Naive thymus-derived CD4-positive, alpha-beta T cell (primary cell): ENCODE data around the gene GUCD1. TPM values are rescaled to one million over a fixed set of nuclear protein-coding genes. Genes with fewer than 3 reads are reported as not detected.
"Not testable (repeated sequence)": the region's sequence is repeated elsewhere in the genome, so short reads cannot be mapped to it uniquely, and the experiment has no call there.

ENCODE experiments used
- ATAC-seq: fragments of 150-1000 bp; cut with Tn5 transposase; 2 replicates; pipeline ENCODE4 v1.10.0; 2021; ENCODE audit warnings: mild to moderate bottlenecking, moderate library complexity
- CTCF ChIA-PET: fragments of 350-600 bp; sonication (Branson Sonifier 250); formaldehyde crosslinking; loops from one replicate; lab custom pipeline; 2021; ENCODE audit warnings: antibody characterized with exemption; lab: Charles Lee
- POLR2A ChIA-PET: fragments of 350-600 bp; sonication (Branson Sonifier 250); formaldehyde crosslinking; loops from one replicate; lab custom pipeline; 2021; ENCODE audit warnings: antibody characterized with exemption, inconsistent platforms; lab: Charles Lee
- DNase-seq, 9 donors: peaks; one replicate each; pipeline versions ENCODE4 v3.0.0 to v3.0.0-alpha.2; 2020 to 2022; ENCODE audit warnings: mixed read lengths in 1 of 9
- H3K27ac ChIP-seq: one replicate; pipeline ENCODE4 v1.7.0; 2013; ENCODE audit warnings: mild to moderate bottlenecking, low read depth, low read length, moderate library complexity
- H3K27me3 ChIP-seq, 2 donors: one replicate each; pipeline ENCODE4 v1.7.0; 2013; ENCODE audit warnings: low read length in 2 of 2, mild to moderate bottlenecking in 2 of 2, moderate library complexity in 2 of 2; ENCODE audit not compliant: control insufficient read depth in 2 of 2, insufficient read depth in 2 of 2
- H3K36me3 ChIP-seq, 3 experiments: 1 replicate in 2 of 3; 2 replicates in 1 of 3; pipeline ENCODE4 v1.7.0; 2013; ENCODE audit warnings: low read length in 3 of 3, mild to moderate bottlenecking in 3 of 3, moderate library complexity in 1 of 3; ENCODE audit not compliant: insufficient read depth in 3 of 3, control insufficient read depth in 2 of 3
- H3K4me1 ChIP-seq, 2 donors: one replicate each; pipeline ENCODE4 v1.7.0; 2013; ENCODE audit warnings: low read length in 2 of 2, mild to moderate bottlenecking in 2 of 2, moderate library complexity in 1 of 2; ENCODE audit not compliant: control insufficient read depth in 2 of 2, insufficient read depth in 2 of 2
- H3K4me3 ChIP-seq: 2 replicates; pipeline ENCODE4 v1.7.0; 2013; ENCODE audit warnings: mild to moderate bottlenecking, low read length
- H3K9me3 ChIP-seq, 3 experiments: 1 replicate in 2 of 3; 2 replicates in 1 of 3; pipeline ENCODE4 v1.7.0; 2013; ENCODE audit warnings: low read length in 3 of 3; ENCODE audit not compliant: control insufficient read depth in 2 of 3
- H3K27ac Mint-ChIP-seq, 9 donors: one replicate each; pipeline ENCODE4 v1.8.0; 2020 to 2022; ENCODE audit warnings: mixed read lengths in 9 of 9, mild to moderate bottlenecking in 8 of 9, moderate library complexity in 5 of 9, inconsistent platforms in 2 of 9
- H3K27me3 Mint-ChIP-seq, 5 donors: one replicate each; pipeline ENCODE4 v1.8.0; 2021 to 2022; ENCODE audit warnings: mixed read lengths in 5 of 5, mild to moderate bottlenecking in 1 of 5
- H3K36me3 Mint-ChIP-seq, 5 donors: one replicate each; pipeline ENCODE4 v1.8.0; 2020 to 2022; ENCODE audit warnings: mixed read lengths in 5 of 5, mild to moderate bottlenecking in 3 of 5, inconsistent platforms in 1 of 5
- H3K4me1 Mint-ChIP-seq, 7 donors: one replicate each; pipeline ENCODE4 v1.8.0; 2020 to 2022; ENCODE audit warnings: mixed read lengths in 7 of 7, mild to moderate bottlenecking in 3 of 7, inconsistent platforms in 1 of 7
- H3K4me3 Mint-ChIP-seq, 10 donors: one replicate each; pipeline ENCODE4 v1.8.0; 2020 to 2022; ENCODE audit warnings: mild to moderate bottlenecking in 10 of 10, mixed read lengths in 10 of 10, moderate library complexity in 6 of 10, inconsistent platforms in 2 of 10
- H3K9me3 Mint-ChIP-seq, 11 donors: one replicate each; pipeline ENCODE4 v1.8.0; 2020 to 2022; ENCODE audit warnings: mixed read lengths in 11 of 11, mild to moderate bottlenecking in 4 of 11, inconsistent platforms in 1 of 11, moderate library complexity in 1 of 11
- intact Hi-C, 2 donors: fragments of 100-400 bp; cut with micrococcal nuclease; formaldehyde crosslinking; loops; one replicate each; pipeline ENCODE4 v1.15.1; 2023
- polyA plus RNA-seq, 2 donors: library from polyadenylated mRNA; unstranded; fragments of 300-500 nt; fragmentation: Illumina TruSeq; gene quantifications; one replicate each; pipeline ENCODE4 v1.2.3, GENCODE V29; 2021
- total RNA-seq, 6 experiments: library from RNA in 5 of 6; stranded (reverse) in 5 of 6; gene quantifications; 1 replicate in 5 of 6; 2 replicates in 1 of 6; pipeline ENCODE4 v1.2.3 and lab custom pipeline; 2021 to 2026

The GUCD1 gene
- total and polyA plus RNA-seq, 7 experiments from 2014 or later: 33.1 to 131 (median 61.7) TPM

- Mint-ChIP-seq H3K4me3 (peak overlapping the region in 1 of 10 donors; percentile 21), H3K9me3 (no peaks in the 10 kb centered on the region), H3K36me3 (peaks cover 0 to 9% (median 0%) of the 10 kb centered on the region in 5 donors), H3K27ac (no peak overlapping the region), H3K4me1 (peaks cover 0 to 13% (median 6%) of the 10 kb centered on the region in 7 donors), H3K27me3 (peaks cover 0 to 12% (median 4%) of the 10 kb centered on the region in 5 donors)
- ChIA-PET CTCF (no interaction called here), POLR2A (no interaction called here)
- DNase-seq (no peak), ATAC-seq (no peak)
- H3K36me3 ChIP-seq: no peaks in the 10 kb centered on the region
- H3K27me3 ChIP-seq: no peaks in the 10 kb centered on the region
- no peak overlapping the region for H3K4me3 ChIP-seq
- no peaks in the 10 kb centered on the region for H3K9me3 ChIP-seq
- H3K27ac ChIP-seq: no peak overlapping the region
- intact Hi-C loops: no loop called here
- no peaks in the 10 kb centered on the region for H3K4me1 ChIP-seq
Observed at GRCh38 chr22:24594569-24595120, 39.7 kb upstream of the GUCD1 start.

- ChIA-PET CTCF (no interaction called here), POLR2A (no interaction called here)
- Mint-ChIP-seq H3K4me3 (peak overlapping the region in 2 of 10 donors; percentile 62 to 85), H3K9me3 (no peaks in the 10 kb centered on the region), H3K36me3 (peaks cover 0 to 9% (median 0%) of the 10 kb centered on the region in 5 donors), H3K27me3 (peaks cover 0 to 12% (median 4%) of the 10 kb centered on the region in 5 donors), H3K27ac (no peak overlapping the region), H3K4me1 (peaks cover 0 to 11% (median 6%) of the 10 kb centered on the region in 7 donors)
- no peaks in the 10 kb centered on the region for H3K4me1 ChIP-seq
- no peak for DNase-seq
- H3K27me3 ChIP-seq: no peaks in the 10 kb centered on the region
- no peak for ATAC-seq
- H3K36me3 ChIP-seq: no peaks in the 10 kb centered on the region
- no peak overlapping the region for H3K4me3 ChIP-seq
- no peak overlapping the region for H3K27ac ChIP-seq
- no peaks in the 10 kb centered on the region for H3K9me3 ChIP-seq
- intact Hi-C loops: no loop called here
Observed at GRCh38 chr22:24593836-24594568, 39.1 kb upstream of the GUCD1 start.

GRCh38 chr22:24593559-24593835, 38.6 kb upstream of the GUCD1 start:
- Mint-ChIP-seq H3K4me1 (peaks cover 0 to 11% (median 6%) of the 10 kb centered on the region in 7 donors), H3K27me3 (peaks cover 0 to 12% (median 4%) of the 10 kb centered on the region in 5 donors), H3K4me3 (peak overlapping the region in 9 of 10 donors; percentile 34 to 85 (median 58))
- ATAC-seq, H3K4me1 ChIP-seq, CTCF ChIA-PET, DNase-seq, H3K9me3 ChIP-seq, H3K27ac ChIP-seq, H3K27me3 ChIP-seq, intact Hi-C loops, POLR2A ChIA-PET, H3K36me3 ChIP-seq, H3K4me3 ChIP-seq, H3K27ac Mint-ChIP-seq, H3K36me3 Mint-ChIP-seq, H3K9me3 Mint-ChIP-seq: not testable (repeated sequence)

- Histone ChIP-seq H3K4me1 (no peaks in the 10 kb centered on the region), H3K27ac (no peak within 1 kb of the TSS), H3K9me3 (no peaks in the 10 kb centered on the region), H3K4me3 (no peak within 1 kb of the TSS), H3K27me3 (no peaks in the 10 kb centered on the region), H3K36me3 (peaks cover 0 to 4% (median 0%) of the 10 kb centered on the region in 3 experiments)
- Mint-ChIP-seq H3K4me3 (peak within 1 kb of the TSS; percentile 67 to 90 (median 82)), H3K9me3 (no peaks in the 10 kb centered on the region), H3K27me3 (peaks cover 0 to 12% (median 4%) of the 10 kb centered on the region in 5 donors), H3K27ac (peak within 1 kb of the TSS in 2 of 9 donors; percentile 46 to 54), H3K36me3 (peaks cover 0 to 9% (median 0%) of the 10 kb centered on the region in 5 donors), H3K4me1 (peaks cover 0 to 11% (median 6%) of the 10 kb centered on the region in 7 donors)
- intact Hi-C loops: no loop called here
- POLR2A ChIA-PET: no interaction called here
- DNase-seq: peak in 1 of 9 donors; percentile 71
- peak; percentile 76 for ATAC-seq
- CTCF ChIA-PET: no interaction called here
Observed at GRCh38 chr22:24592851-24593558, 38.1 kb upstream of the GUCD1 start, which contains the start of gene LRRC75B. LRRC75B (minus strand) TSS chr22:24593073; CDS start chr22:24593039, 34 bp downstream.

- Histone ChIP-seq H3K27ac (no peak overlapping the region), H3K4me3 (no peak overlapping the region), H3K36me3 (peaks cover 0 to 4% (median 0%) of the 10 kb centered on the region in 3 experiments), H3K27me3 (no peaks in the 10 kb centered on the region), H3K9me3 (no peaks in the 10 kb centered on the region), H3K4me1 (no peaks in the 10 kb centered on the region)
- Mint-ChIP-seq H3K27ac (peak overlapping the region in 2 of 9 donors; percentile 46 to 54), H3K4me1 (peaks cover 0 to 11% (median 6%) of the 10 kb centered on the region in 7 donors), H3K4me3 (peak overlapping the region; percentile 67 to 90 (median 82)), H3K9me3 (no peaks in the 10 kb centered on the region), H3K27me3 (peaks cover 0 to 12% (median 4%) of the 10 kb centered on the region in 5 donors), H3K36me3 (peaks cover 0 to 9% (median 0%) of the 10 kb centered on the region in 5 donors)
- no peak for ATAC-seq
- DNase-seq: peak in 1 of 9 donors; percentile 41
- POLR2A ChIA-PET: no interaction called here
- intact Hi-C loops: no loop called here
- CTCF ChIA-PET: no interaction called here
Observed at GRCh38 chr22:24592058-24592850, 37.3 kb upstream of the GUCD1 start.

- H3K4me1 Mint-ChIP-seq: peaks cover 0 to 11% (median 6%) of the 10 kb centered on the region in 7 donors
- peaks cover 0 to 9% (median 0%) of the 10 kb centered on the region in 5 donors for H3K36me3 Mint-ChIP-seq
- DNase-seq: no peak
- ATAC-seq: no peak
- peak overlapping the region in 2 of 10 donors; percentile 8 to 85 for H3K4me3 Mint-ChIP-seq
- Histone ChIP-seq H3K4me1 (no peaks in the 10 kb centered on the region), H3K27ac (no peak overlapping the region), H3K36me3 (peaks cover 0 to 7% (median 0%) of the 10 kb centered on the region in 3 experiments), H3K27me3 (no peaks in the 10 kb centered on the region), H3K9me3 (no peaks in the 10 kb centered on the region), H3K4me3 (no peak overlapping the region)
- POLR2A ChIA-PET: no interaction called here
- CTCF ChIA-PET: interaction anchor here (0.5 to 0.6 kb wide), 2 partner anchors 89 to 1648 kb away, joined by 3 read pairs; no protein-coding TSS in a partner anchor
- no peaks in the 10 kb centered on the region for H3K9me3 Mint-ChIP-seq
- H3K27ac Mint-ChIP-seq: no peak overlapping the region
- intact Hi-C loops: no loop called here
- H3K27me3 Mint-ChIP-seq: peaks cover 0 to 12% (median 4%) of the 10 kb centered on the region in 5 donors
Observed at GRCh38 chr22:24591286-24591830, 36.4 kb upstream of the GUCD1 start.
